Transverse colon (tissue), 4 donors: ENCODE data around the gene PPP1R37.
A peak's percentile ranks its signal among the peaks of the same experiment; 100 is the strongest.

Source experiments
- EP300 ChIP-seq: sonication (generic); formaldehyde crosslinking; IDR thresholded peaks from one replicate; pipeline ENCODE4 v1.6.1; 2017; ENCODE audit warnings: antibody characterized with exemption, low read depth
- POLR2A ChIP-seq: fragments of 450-650 bp; IDR thresholded peaks from one replicate; pipeline ENCODE4 v1.6.1; 2016; ENCODE audit warnings: antibody characterized with exemption, mild to moderate bottlenecking, moderate library complexity
- POLR2AphosphoS5 ChIP-seq, 3 donors: sonication (generic); formaldehyde crosslinking; IDR thresholded peaks; one replicate each; pipeline ENCODE4 v1.6.1; 2016; ENCODE audit warnings: antibody characterized with exemption in 3 of 3
- TF ChIP-seq, protein P1 (sequence below), 5 experiments: fragments of 200-600 bp in 3 of 5; fragments of 450-650 bp in 2 of 5; sonication (generic) in 3 of 5; IDR thresholded peaks; 1 replicate in 2 of 5; 2 replicates in 3 of 5; pipeline ENCODE4 v1.5.1; 2016 to 2017; ENCODE audit warnings: antibody characterized with exemption in 5 of 5, inconsistent platforms in 3 of 5, mild to moderate bottlenecking in 2 of 5, moderate library complexity in 1 of 5

DNA sequence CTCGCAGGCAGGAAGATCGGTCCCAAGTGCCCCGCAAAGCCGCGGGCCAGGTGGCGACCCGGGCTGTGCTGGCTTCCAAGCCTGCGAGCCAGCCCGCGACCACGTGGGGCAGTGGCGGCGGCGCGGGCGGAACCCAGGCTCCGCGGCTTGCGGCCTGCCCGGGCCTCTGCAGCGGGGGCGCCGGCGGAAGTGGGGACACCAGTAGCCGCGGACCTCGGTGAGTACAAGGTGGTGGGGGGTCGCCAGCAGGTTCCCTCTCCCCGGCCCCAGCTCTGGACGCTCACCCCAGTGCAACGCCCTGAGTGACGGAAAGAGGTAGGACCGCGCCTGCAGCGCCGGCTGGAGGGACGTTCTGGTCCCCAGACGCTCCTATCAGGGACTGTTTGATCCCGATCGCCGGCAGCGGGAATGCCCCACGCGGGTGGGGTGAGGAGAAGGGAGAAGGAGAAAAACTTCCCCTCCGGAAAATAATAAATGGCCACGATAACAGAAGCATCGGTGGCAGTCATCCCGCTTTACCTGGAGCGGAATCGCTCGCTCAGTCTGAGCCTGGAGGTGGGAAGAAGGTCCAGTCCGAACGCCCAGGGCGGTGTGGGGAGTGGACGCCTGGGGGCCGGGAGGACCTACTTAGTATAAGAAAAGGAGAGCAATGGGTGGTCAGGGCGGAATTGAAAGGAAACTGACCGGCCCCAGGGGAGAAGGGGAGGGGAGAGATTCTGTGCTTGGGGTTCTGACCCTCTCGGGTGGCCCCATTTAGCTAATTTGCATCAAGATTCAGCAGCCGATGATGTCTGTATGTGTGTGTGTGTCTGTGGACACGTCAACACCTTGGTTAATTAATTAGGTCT lies 13.7 kb upstream of the PPP1R37 start, which contains the start of gene GEMIN7:
- TF ChIP-seq, protein P1, sequence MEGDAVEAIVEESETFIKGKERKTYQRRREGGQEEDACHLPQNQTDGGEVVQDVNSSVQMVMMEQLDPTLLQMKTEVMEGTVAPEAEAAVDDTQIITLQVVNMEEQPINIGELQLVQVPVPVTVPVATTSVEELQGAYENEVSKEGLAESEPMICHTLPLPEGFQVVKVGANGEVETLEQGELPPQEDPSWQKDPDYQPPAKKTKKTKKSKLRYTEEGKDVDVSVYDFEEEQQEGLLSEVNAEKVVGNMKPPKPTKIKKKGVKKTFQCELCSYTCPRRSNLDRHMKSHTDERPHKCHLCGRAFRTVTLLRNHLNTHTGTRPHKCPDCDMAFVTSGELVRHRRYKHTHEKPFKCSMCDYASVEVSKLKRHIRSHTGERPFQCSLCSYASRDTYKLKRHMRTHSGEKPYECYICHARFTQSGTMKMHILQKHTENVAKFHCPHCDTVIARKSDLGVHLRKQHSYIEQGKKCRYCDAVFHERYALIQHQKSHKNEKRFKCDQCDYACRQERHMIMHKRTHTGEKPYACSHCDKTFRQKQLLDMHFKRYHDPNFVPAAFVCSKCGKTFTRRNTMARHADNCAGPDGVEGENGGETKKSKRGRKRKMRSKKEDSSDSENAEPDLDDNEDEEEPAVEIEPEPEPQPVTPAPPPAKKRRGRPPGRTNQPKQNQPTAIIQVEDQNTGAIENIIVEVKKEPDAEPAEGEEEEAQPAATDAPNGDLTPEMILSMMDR (IDR thresholded peaks at IDR 0.05): peak in 2 of 5 experiments; percentile 9 to 31
- TF ChIP-seq EP300 (no peak), POLR2AphosphoS5 (IDR thresholded peaks at IDR 0.05) (peak in 2 of 3 donors; percentile 18 to 49), POLR2A (peak; percentile 53)
